MM.1S (cell line): ENCODE data around the gene ZDHHC11.
"Not testable (repeated sequence)": the region's sequence is repeated elsewhere in the genome, so short reads cannot be mapped to it uniquely, and the experiment has no call there.

Experiments
- DNase-seq: peaks from one replicate; pipeline ENCODE4 v3.0.0-alpha.2; 2015
- H2AFZ ChIP-seq: fragments of 300-600 bp; sonication (generic); 2 replicates; pipeline ENCODE4 v1.6.0; 2016; ENCODE audit warnings: antibody characterized with exemption, low read length
- H3F3A ChIP-seq: fragments of 300-600 bp; sonication (generic); 2 replicates; pipeline ENCODE4 v1.6.1; 2016; ENCODE audit warnings: mild to moderate bottlenecking, antibody characterized with exemption, low read length, moderate library complexity, mixed read lengths; ENCODE audit not compliant: insufficient read depth
- H3K27ac ChIP-seq: fragments of 300-600 bp; sonication (generic); 2 replicates; pipeline ENCODE4 v1.5.1; 2016; ENCODE audit warnings: mild to moderate bottlenecking, low read length
- H3K27me3 ChIP-seq: fragments of 300-600 bp; sonication (generic); replicated peaks from 2 replicates; pipeline ENCODE4 v1.6.0; 2016; ENCODE audit warnings: low read length; ENCODE audit not compliant: insufficient read depth
- H3K36me3 ChIP-seq: fragments of 300-600 bp; sonication (generic); replicated peaks from 2 replicates; pipeline ENCODE4 v1.6.1; 2016; ENCODE audit warnings: mild to moderate bottlenecking, low read length, mixed read lengths; ENCODE audit not compliant: insufficient read depth
- H3K4me1 ChIP-seq: fragments of 300-600 bp; sonication (generic); 2 replicates; pipeline ENCODE4 v1.6.1; 2016; ENCODE audit warnings: low read length, mixed read lengths
- H3K4me2 ChIP-seq: fragments of 300-600 bp; sonication (generic); 2 replicates; pipeline ENCODE4 v1.6.0; 2016; ENCODE audit warnings: low read depth, low read length
- H3K4me3 ChIP-seq: fragments of 300-600 bp; sonication (generic); 2 replicates; pipeline ENCODE4 v1.5.1; 2016; ENCODE audit warnings: low read length, mixed read lengths
- H3K79me2 ChIP-seq: fragments of 300-600 bp; sonication (generic); 2 replicates; pipeline ENCODE4 v1.6.1; 2016; ENCODE audit warnings: mixed run types, low read length, mixed read lengths
- H3K9ac ChIP-seq: fragments of 300-600 bp; sonication (generic); 2 replicates; pipeline ENCODE4 v1.6.1; 2016; ENCODE audit warnings: low read length, mixed read lengths
- H3K9me2 ChIP-seq: fragments of 300-600 bp; sonication (generic); replicated peaks from 2 replicates; pipeline ENCODE4 v1.6.1; 2016; ENCODE audit warnings: mild to moderate bottlenecking, low read length, mixed read lengths; ENCODE audit not compliant: insufficient read depth
- H3K9me3 ChIP-seq: fragments of 300-600 bp; sonication (generic); replicated peaks from 2 replicates; pipeline ENCODE4 v1.6.1; 2016; ENCODE audit warnings: mild to moderate bottlenecking, low read length, mixed read lengths; ENCODE audit not compliant: insufficient read depth
- H4K20me1 ChIP-seq: fragments of 300-600 bp; sonication (generic); 2 replicates; pipeline ENCODE4 v1.6.1; 2016; ENCODE audit warnings: mild to moderate bottlenecking, low read length, moderate library complexity, mixed read lengths; ENCODE audit not compliant: insufficient read depth
- EZH2 ChIP-seq: fragments of 300-600 bp; sonication (generic); optimal IDR thresholded peaks from 2 replicates; pipeline ENCODE3; 2017; ENCODE audit warnings: low read depth, mild to moderate bottlenecking, antibody characterized with exemption, low read length, mixed read lengths
- EZH2phosphoT487 ChIP-seq: fragments of 300-600 bp; sonication (generic); IDR thresholded peaks from 2 replicates; pipeline ENCODE4 v1.6.1; 2018; ENCODE audit warnings: antibody characterized with exemption, low read length
- TF ChIP-seq, protein P1 (sequence below): fragments of 300-600 bp; sonication (generic); IDR thresholded peaks from 2 replicates; pipeline ENCODE4 v1.5.1; 2016; ENCODE audit warnings: antibody characterized with exemption, low read length, mixed read lengths

ZDHHC11 gene

DNA sequence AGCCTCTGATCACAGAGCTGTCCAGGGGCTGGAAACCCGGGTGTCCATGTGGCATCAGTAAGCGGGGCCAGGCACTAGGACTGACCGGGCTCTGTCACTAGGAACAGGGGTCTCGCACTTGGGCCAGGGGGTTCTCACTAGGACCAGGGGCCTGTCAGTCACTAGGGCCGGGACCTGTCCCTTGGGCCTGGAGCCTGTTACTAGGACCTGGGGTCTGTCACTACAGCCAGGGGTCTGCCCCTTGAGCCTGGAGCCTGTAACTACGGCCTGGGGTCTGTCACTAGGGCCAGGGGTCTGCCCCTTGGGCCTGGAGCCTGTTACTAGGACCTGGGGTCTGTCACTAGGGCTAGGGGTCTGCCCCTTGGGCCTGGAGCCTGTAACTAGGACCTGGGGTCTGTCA, 76.5 kb downstream of the ZDHHC11 start:
- H4K20me1 ChIP-seq, H3K79me2 ChIP-seq, DNase-seq, H3K36me3 ChIP-seq, H3K4me1 ChIP-seq, H3K27ac ChIP-seq, H3K27me3 ChIP-seq, H3K4me2 ChIP-seq, H3K4me3 ChIP-seq, H3K9me2 ChIP-seq, H2AFZ ChIP-seq, H3K9me3 ChIP-seq, H3K9ac ChIP-seq, H3F3A ChIP-seq: not testable (repeated sequence)

DNA sequence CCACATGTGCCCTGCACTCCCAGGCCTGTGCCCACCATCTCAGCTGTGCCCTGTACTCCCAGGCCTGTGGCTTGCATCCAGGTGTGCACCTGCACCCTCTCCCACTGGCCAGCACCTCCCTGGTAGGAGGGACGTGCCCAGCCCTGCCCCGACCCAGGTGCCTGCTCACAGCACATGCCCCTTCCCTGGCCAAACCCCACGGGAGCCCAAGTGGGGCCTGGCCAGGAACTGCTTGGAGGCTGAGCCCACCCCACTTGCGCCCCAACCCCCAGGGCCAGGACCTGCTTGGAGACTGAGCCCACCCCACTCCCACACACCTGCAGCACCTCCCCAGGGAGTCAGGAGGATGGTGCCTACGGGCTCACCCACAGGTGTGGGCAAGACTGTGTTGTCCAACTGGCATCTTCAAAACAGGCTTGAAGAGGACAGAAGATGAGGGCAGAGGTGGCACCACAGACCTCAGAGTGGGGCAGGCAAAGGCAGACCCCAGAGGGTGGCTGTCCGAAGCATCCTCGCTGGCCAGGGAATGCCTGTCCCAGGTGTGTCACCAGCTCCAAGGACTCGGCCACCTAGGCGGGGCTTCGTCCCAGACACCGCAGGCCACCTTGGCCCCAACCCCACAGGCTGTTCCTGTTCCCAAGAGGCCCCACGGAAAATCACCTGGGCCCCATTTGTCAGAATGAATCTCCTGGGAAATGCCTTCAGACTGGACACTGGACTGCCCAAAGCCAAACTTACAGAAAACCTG, 77.1 kb downstream of the ZDHHC11 start:
- H3K4me3 ChIP-seq, result no peak overlapping the region
- no peaks in the 10 kb centered on the region for H3K4me1 ChIP-seq
- no peak overlapping the region for H3K9ac ChIP-seq
- H3K4me2 ChIP-seq, result no peak overlapping the region
- no peaks in the 10 kb centered on the region for H3K79me2 ChIP-seq
- H3K36me3 ChIP-seq, result no peaks in the 10 kb centered on the region
- no peak overlapping the region for H3K27ac ChIP-seq
- H2AFZ ChIP-seq, result no peak overlapping the region
- H3F3A ChIP-seq, result no peaks in the 10 kb centered on the region
- no peaks in the 10 kb centered on the region for H3K9me3 ChIP-seq
- no peak for DNase-seq
- TF ChIP-seq EZH2 (no peak), EZH2phosphoT487 (no peak)
- TF ChIP-seq, protein P1, sequence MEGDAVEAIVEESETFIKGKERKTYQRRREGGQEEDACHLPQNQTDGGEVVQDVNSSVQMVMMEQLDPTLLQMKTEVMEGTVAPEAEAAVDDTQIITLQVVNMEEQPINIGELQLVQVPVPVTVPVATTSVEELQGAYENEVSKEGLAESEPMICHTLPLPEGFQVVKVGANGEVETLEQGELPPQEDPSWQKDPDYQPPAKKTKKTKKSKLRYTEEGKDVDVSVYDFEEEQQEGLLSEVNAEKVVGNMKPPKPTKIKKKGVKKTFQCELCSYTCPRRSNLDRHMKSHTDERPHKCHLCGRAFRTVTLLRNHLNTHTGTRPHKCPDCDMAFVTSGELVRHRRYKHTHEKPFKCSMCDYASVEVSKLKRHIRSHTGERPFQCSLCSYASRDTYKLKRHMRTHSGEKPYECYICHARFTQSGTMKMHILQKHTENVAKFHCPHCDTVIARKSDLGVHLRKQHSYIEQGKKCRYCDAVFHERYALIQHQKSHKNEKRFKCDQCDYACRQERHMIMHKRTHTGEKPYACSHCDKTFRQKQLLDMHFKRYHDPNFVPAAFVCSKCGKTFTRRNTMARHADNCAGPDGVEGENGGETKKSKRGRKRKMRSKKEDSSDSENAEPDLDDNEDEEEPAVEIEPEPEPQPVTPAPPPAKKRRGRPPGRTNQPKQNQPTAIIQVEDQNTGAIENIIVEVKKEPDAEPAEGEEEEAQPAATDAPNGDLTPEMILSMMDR, result no peak
- no peaks in the 10 kb centered on the region for H4K20me1 ChIP-seq
- no peaks in the 10 kb centered on the region for H3K9me2 ChIP-seq
- H3K27me3 ChIP-seq, result no peaks in the 10 kb centered on the region

- not testable (repeated sequence) for H3K9ac ChIP-seq, H3F3A ChIP-seq, DNase-seq, H3K4me1 ChIP-seq, H2AFZ ChIP-seq, H3K27me3 ChIP-seq, H3K27ac ChIP-seq, H3K79me2 ChIP-seq, H4K20me1 ChIP-seq, H3K36me3 ChIP-seq, H3K9me3 ChIP-seq, H3K4me3 ChIP-seq, H3K9me2 ChIP-seq, H3K4me2 ChIP-seq
These were observed 77.9 kb downstream of the ZDHHC11 start for GRCh38 chr5:772931-773330.

GRCh38 chr5:772547-772890, 78.3 kb downstream of the ZDHHC11 start:
- not testable (repeated sequence) for H2AFZ ChIP-seq, H3K79me2 ChIP-seq, H3K27ac ChIP-seq, H3K4me3 ChIP-seq, H3K9ac ChIP-seq, H3K4me1 ChIP-seq, DNase-seq, H3K27me3 ChIP-seq, H3K36me3 ChIP-seq, H3K9me2 ChIP-seq, H4K20me1 ChIP-seq, H3F3A ChIP-seq, H3K9me3 ChIP-seq, H3K4me2 ChIP-seq

DNA sequence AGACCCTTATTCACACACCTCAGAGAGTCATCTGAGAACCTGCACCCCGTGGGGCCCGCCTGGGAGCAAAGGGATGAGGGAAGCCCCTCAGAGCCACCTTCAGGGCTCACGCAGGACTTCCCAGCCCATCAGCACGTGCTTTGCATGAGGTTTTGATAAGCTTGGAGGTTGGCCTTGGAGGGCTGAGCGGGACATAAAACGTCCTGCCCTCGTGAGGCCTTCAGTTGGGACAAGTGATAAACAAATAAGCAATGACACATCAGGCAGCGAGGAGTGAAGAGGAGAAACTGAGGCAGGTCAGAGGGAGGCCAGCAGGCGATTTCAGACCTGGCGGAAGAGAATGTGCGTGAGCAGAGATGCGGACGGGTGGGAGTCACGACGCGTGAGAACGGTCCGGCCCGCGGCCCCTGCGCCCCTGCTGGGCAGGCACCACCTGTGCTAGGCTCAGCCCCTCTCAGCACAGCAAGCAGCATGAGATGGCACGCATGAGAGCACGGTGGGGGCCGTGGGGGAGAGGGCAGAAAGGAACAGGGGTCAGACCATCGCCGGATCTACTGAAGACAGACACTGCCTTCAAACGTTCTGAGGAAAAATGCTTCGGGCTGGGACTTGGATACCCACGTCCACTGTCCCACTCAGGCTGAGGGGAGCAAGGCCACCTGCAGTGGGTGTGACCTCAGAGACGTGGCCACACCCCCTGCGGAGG, 78.8 kb downstream of the ZDHHC11 start:
- H2AFZ ChIP-seq, H3K4me1 ChIP-seq, H3K27me3 ChIP-seq, H3K27ac ChIP-seq, H3K9ac ChIP-seq, H3K4me2 ChIP-seq, H3F3A ChIP-seq, H3K9me3 ChIP-seq, H3K79me2 ChIP-seq, DNase-seq, H3K36me3 ChIP-seq, H4K20me1 ChIP-seq, H3K4me3 ChIP-seq, H3K9me2 ChIP-seq: not testable (repeated sequence)

DNA sequence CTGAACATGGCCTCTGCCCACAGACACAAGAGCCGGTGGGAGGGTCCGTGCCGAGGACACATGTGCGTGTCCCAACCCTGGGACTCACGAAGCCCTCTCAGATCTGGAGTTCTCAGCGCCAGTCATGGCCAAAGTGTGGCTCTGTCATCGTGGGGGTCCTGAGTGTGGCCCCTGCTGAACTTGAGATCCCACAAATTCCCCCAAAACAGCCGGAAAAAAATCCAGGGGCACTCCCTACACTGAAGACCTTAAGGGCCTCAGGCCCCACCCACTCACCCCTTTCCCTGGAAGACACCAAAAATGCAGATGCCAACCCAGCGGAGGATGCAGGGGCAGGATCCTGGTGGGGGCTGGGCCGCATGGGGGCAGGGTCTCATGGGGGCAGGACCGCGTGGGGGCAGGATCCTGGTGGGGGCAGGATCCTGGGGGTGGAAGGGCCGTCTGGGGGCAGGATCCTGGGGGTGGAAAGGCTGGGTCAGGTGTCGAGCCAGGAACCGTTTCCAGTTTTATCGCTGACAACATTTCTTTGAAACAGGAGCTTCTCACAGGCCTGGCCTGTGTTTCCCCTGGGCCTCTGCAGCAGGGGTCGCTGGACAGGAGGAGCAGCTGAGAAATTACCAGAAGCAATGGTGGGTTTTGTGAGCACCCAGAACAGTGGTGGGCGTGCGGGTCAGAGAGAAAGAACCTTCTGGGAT, 79.6 kb downstream of the ZDHHC11 start:
- not testable (repeated sequence) for H3K9me2 ChIP-seq, H3K27me3 ChIP-seq, H3K9ac ChIP-seq, H3K4me2 ChIP-seq, H3F3A ChIP-seq, H3K9me3 ChIP-seq, H3K4me1 ChIP-seq, H3K4me3 ChIP-seq, H4K20me1 ChIP-seq, H3K36me3 ChIP-seq, H2AFZ ChIP-seq, DNase-seq, H3K79me2 ChIP-seq, H3K27ac ChIP-seq

GRCh38 chr5:770585-770984, 80.2 kb downstream of the ZDHHC11 start:
- H3K79me2 ChIP-seq, H4K20me1 ChIP-seq, H3K9me2 ChIP-seq, H3K9ac ChIP-seq, H3K9me3 ChIP-seq, H3K4me2 ChIP-seq, H3F3A ChIP-seq, H3K36me3 ChIP-seq, H3K4me1 ChIP-seq, H3K27ac ChIP-seq, H3K4me3 ChIP-seq, H3K27me3 ChIP-seq, H2AFZ ChIP-seq, DNase-seq: not testable (repeated sequence)
